Cardiac septum (tissue), 1 donor: ENCODE measurements around the gene PSG11. TPM values are rescaled to one million over a fixed set of nuclear protein-coding genes. Genes with fewer than 3 reads are reported as not detected.
"Not testable (repeated sequence)": the region's sequence is repeated elsewhere in the genome, so short reads cannot be mapped to it uniquely, and the experiment has no call there.

Experiments
- DNase-seq: peaks from one replicate; pipeline ENCODE4 v3.0.0-alpha.2; 2020; ENCODE audit warnings: low spot score
- intact Hi-C: fragments of 100-400 bp; cut with DNase I; formaldehyde crosslinking; loops from one replicate; pipeline ENCODE4 v1.14.0; 2022
- total RNA-seq: library from RNA; stranded (reverse); fragmentation: NEBNext Ultra II Directional; extraction: Animal tissue kit (Norgen Biotek cat#: 25700); gene quantifications from one replicate; pipeline ENCODE4 v1.2.1, GENCODE V29; 2021
- donor health status: DM: no; HTN: no; CAD: no.

Gene PSG11
- total RNA-seq, 1 donor from 2014 or later, result not detected

DNA sequence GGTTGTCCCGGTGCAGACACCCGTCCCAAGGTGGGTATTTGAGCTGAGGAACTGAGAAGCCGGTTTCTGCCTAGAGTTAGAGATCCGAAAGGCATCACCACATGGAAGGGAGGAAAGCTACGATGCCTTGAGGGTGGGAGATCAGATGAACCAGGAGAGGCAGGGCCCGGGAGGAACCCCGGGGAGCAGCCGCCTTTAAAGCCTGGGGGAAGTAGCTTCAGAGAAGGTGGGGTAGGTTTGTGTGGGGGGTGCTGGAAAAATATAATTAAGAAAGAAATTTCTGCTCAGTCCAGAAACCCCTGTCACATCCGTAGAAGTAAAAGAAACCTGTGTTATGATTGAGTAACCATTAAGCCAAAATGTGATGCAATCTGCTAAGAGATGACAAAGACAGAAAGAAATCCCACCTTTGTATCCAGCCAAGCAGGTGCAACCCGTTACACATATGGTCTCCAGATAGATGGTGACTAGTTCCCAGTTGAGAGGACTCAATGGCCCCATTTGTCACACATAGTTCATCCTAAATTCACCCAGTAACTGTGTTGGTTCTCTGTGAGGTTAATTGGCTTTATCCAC lies 34.2 kb downstream of the PSG11 start:
- DNase-seq, intact Hi-C loops: not testable (repeated sequence)

DNA sequence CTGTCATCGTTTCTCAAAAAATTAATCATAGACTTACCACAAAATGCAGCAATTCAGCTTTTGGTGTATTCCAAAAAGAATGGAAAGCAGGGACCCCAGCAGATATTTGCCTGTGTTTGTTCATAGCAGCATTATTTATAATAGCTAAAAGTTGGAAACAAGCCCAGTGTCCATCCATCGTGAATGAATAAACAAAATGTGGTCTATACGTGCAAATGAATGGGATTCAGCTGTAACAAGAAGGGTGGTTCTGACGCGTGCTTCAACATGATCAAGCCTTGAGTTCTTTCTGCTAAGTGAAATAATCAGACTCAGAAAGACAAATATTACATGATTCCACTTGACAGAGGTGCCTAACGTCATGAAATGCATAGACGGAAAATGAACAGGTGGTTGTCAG lies 36.4 kb downstream of the PSG11 start:
- intact Hi-C loops, result no loop called here
- DNase-seq, result no peak

DNA sequence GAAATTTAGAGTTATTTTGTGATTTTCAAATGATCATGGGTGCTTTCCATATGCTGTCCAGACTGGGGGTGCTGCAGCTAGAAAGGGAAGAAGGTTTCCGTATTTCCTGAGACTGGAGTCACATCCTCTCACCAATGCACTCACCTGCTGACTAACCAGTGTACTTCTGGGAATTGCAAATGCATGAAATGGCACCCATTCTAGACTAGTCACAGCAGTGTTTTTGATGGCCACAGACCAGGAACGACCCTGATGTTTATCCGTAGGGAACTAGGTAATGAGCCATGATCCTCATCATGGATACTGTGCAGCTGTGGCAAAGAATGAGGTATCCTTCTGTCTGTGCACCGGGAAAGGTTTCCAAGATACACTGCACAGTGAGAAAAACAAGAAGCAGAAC lies 37.1 kb downstream of the PSG11 start:
- DNase-seq, intact Hi-C loops: not testable (repeated sequence)

DNA sequence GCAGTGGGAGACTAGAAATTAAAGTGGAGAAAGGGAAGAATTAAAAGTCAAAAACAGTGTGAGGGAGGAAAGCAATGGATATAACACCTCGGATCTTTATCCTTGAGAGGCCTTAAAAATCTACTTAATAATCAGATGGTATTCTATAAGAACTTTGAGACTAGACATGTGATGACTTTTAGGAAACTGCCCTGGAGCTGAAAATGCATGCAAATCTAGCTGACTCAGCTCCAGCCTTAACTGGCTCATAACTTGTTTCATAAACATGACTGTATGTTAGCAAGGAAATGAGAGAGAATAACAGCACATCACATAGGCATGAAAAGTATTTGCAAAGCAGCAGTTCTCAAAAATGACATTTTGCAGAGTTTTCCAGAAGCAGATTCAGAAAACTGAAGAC lies 38.1 kb downstream of the PSG11 start:
- DNase-seq, intact Hi-C loops: not testable (repeated sequence)

DNA sequence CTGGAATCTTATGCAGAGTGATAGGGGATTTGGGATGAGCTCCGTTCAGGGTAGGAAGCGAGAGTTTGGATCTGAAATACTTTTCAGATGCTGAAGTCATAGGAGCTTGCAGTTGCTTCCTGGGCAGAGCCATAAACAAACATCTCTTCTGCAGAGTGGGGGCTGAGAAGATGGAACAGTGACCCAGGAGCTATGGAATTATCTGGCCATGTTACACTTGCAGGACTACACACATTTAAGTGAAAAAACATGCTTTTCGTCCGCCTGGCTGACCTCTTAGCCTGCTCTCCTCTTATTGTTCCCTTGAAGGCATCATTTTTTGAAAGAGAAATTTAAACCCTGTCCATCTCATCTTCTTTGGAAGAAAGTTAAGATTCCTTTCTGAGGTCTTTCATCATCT lies 40.7 kb downstream of the PSG11 start:
- DNase-seq, result no peak
- intact Hi-C loops, result no loop called here

DNA sequence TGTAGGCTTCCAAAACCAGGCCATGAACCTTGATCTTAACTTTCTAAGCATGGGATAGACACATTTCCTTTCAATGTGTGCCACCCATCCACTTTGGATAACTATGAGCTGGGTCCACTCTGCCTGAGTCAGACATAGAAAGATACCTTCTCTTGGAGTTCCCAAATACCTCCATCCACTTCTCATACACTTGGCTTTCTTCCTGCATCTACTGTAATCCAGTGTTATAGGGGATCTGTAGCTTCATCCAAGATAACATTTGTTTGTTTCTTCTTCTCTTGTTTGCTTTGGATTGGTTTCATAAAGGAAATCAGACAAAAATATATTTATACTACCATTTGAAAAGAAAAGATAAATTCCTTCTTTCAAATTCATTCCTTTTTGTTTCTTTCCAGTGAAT lies 44.2 kb downstream of the PSG11 start:
- intact Hi-C loops, result not testable (repeated sequence)

DNA sequence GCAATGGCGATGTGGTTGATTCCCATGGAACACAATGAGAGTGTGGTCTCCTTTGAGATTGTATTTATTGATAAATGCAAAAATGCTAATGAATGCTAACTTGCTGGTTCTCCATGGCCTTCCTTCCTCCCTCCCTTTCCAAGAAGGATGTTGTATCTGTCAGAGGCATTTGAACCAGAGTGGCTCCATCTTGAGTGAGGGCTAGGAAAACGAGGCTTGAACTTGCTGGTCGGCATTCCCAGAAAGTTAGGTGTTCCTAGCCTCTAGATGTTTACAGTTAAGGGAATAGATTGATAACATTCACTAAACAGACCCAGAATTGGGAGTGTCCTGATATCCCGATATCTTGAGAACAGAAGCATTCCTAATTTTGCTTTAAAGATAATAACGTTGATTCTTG lies 54.8 kb downstream of the PSG11 start:
- intact Hi-C loops, result not testable (repeated sequence)

More for the DNA sequence above, 44.2 kb downstream of the PSG11 start:
- DNase-seq, result not testable (repeated sequence)

DNA sequence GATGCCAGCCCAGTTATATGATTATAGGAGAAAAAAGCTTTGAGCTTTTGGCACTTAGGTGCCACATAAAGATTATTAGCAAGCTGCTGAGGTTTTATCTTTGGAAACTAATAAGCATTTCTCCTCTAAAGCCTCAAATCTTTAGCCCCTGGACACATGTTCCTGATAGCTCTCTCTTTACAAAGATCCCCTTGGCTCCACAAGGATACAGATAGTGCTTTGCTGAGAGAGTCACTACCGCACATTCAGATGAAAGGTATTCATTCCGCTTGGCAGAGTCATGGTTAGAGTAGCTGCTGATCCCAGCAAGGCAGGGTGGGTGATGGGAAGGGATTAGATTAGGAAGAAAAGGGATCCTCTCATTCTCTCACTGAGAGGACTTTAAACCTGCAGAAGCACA lies 61.1 kb downstream of the PSG11 start:
- intact Hi-C loops, result no loop called here
- DNase-seq, result no peak

More for the DNA sequence above, 54.8 kb downstream of the PSG11 start:
- not testable (repeated sequence) for DNase-seq

DNA sequence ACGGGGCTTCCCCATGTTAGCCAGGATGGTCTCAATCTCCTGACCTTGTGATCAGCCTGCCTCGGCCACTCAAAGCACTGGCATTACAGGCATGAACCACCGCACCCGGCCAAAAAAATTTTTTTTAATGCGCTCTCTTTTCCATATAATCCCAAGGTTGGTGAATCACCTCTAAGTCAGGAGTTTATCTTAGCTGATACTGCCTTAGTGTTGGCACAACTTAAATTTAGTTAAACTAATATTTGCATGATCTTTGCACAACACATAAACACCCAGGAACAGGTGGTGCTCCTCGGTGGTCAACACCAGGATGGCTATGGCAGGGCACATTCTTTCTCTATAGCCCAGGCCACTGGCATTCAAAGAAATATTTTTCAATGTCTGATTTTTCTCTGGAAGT lies 65.2 kb downstream of the PSG11 start:
- DNase-seq, result no peak
- intact Hi-C loops, result no loop called here

Other genes starting within 250 kb of the PSG11 start
- gene PSG1, start 146.8 kb downstream of the PSG11 start, total RNA-seq, result not detected
- gene PSG6, start 108.6 kb downstream of the PSG11 start, total RNA-seq, result not detected
- gene PSG7, start 89.3 kb downstream of the PSG11 start, total RNA-seq, result not detected
- not detected for gene PSG2, start 56.2 kb upstream of the PSG11 start, total RNA-seq
- gene PSG5, start 160.1 kb upstream of the PSG11 start, total RNA-seq, result not detected
- not detected for gene PSG4, start 179.2 kb upstream of the PSG11 start, total RNA-seq
- gene PSG9, start 243.1 kb upstream of the PSG11 start, total RNA-seq, result not detected